WI38 (cell line): ENCODE data around the gene ZNF215.
"Not testable (repeated sequence)": the region's sequence is repeated elsewhere in the genome, so short reads cannot be mapped to it uniquely, and the experiment has no call there.

Experiments
- H3K4me3 ChIP-seq: 2 replicates; pipeline ENCODE4 v1.5.1; 2011; ENCODE audit warnings: low read depth, mild to moderate bottlenecking, control low read depth, low read length
- CTCF ChIP-seq: IDR thresholded peaks from 2 replicates; pipeline ENCODE4 v1.5.1; 2012; ENCODE audit warnings: low read depth, mild to moderate bottlenecking, control low read depth, low read length

Gene ZNF215

GRCh38 chr11:6926208-6927029, at the start of gene ZNF215:
Gene ZNF215, plus strand, starts transcription at chr11:6926426. Its CDS starts 5,847 bp downstream, at chr11:6932273.
- peak within 1 kb of the TSS; percentile 71 for H3K4me3 ChIP-seq
- no peak for TF ChIP-seq CTCF

- no peak overlapping the region for H3K4me3 ChIP-seq
- TF ChIP-seq CTCF = no peak
These were observed 49.3 kb upstream of the ZNF215 start for GRCh38 chr11:6876914-6877313.

GRCh38 chr11:6882751-6883150, 43.5 kb upstream of the ZNF215 start:
- no peak for TF ChIP-seq CTCF
- no peak overlapping the region for H3K4me3 ChIP-seq

GRCh38 chr11:6887711-6888110, 38.5 kb upstream of the ZNF215 start:
- H3K4me3 ChIP-seq = not testable (repeated sequence)

GRCh38 chr11:6888830-6889229, 37.4 kb upstream of the ZNF215 start:
- no peak for TF ChIP-seq CTCF

GRCh38 chr11:6889835-6890234, 36.4 kb upstream of the ZNF215 start:
- no peak overlapping the region for H3K4me3 ChIP-seq
- TF ChIP-seq CTCF = no peak

More at GRCh38 chr11:6888830-6889229, 37.4 kb upstream of the ZNF215 start:
- no peak overlapping the region for H3K4me3 ChIP-seq

GRCh38 chr11:6892400-6892799, 33.8 kb upstream of the ZNF215 start, which contains the start of gene OR2D2:
Gene OR2D2, minus strand, starts transcription at chr11:6892500. Its CDS starts 0 bp downstream, at chr11:6892500.
- TF ChIP-seq CTCF = no peak
- H3K4me3 ChIP-seq = no peak within 1 kb of the TSS
